ENCODE results near the gene GLRA2. TPM values are rescaled to one million over a fixed set of nuclear protein-coding genes. Genes with fewer than 3 reads are reported as not detected.

GLRA2 gene
- total RNA-seq, 1 donor from 2014 or later: not detected

DNA sequence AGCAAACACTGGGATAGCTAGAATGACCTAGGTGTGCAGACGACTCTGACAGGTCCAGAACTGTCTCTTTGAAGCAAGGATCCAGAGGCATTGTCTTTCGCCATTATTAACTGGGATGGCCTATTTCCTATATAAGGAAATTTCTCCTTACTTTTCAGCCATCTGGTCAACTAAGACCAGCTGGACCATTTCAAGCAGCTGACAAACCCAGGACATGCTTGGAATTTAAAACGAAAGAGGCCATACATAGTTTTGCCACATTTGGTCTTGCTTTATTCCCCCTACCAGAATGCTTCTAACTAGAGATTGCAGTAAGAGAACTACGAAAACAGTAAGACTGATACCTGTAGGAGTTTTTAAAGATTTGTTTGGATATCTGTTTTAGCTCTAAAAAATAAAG lies 87.0 kb downstream of the GLRA2 start:
- no peak overlapping the region for H3K27ac Mint-ChIP-seq (ENCODE audit: unreplicated experiment)
- no peaks in the 10 kb centered on the region for H3K36me3 Mint-ChIP-seq (ENCODE audit: low read depth)
- no peak for DNase-seq (ENCODE audit: low spot score)
- H3K4me3 Mint-ChIP-seq (ENCODE audit: unreplicated experiment): no peak overlapping the region
- H3K27me3 Mint-ChIP-seq (ENCODE audit: low read depth): no peaks in the 10 kb centered on the region
- peaks cover 17% of the 10 kb centered on the region for H3K9me3 Mint-ChIP-seq (ENCODE audit: low read depth)
- TF ChIP-seq, protein P1, sequence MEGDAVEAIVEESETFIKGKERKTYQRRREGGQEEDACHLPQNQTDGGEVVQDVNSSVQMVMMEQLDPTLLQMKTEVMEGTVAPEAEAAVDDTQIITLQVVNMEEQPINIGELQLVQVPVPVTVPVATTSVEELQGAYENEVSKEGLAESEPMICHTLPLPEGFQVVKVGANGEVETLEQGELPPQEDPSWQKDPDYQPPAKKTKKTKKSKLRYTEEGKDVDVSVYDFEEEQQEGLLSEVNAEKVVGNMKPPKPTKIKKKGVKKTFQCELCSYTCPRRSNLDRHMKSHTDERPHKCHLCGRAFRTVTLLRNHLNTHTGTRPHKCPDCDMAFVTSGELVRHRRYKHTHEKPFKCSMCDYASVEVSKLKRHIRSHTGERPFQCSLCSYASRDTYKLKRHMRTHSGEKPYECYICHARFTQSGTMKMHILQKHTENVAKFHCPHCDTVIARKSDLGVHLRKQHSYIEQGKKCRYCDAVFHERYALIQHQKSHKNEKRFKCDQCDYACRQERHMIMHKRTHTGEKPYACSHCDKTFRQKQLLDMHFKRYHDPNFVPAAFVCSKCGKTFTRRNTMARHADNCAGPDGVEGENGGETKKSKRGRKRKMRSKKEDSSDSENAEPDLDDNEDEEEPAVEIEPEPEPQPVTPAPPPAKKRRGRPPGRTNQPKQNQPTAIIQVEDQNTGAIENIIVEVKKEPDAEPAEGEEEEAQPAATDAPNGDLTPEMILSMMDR (IDR thresholded peaks at IDR 0.05): no peak
- peaks cover 12% of the 10 kb centered on the region for H3K4me1 Mint-ChIP-seq (ENCODE audit: low read depth)

DNA sequence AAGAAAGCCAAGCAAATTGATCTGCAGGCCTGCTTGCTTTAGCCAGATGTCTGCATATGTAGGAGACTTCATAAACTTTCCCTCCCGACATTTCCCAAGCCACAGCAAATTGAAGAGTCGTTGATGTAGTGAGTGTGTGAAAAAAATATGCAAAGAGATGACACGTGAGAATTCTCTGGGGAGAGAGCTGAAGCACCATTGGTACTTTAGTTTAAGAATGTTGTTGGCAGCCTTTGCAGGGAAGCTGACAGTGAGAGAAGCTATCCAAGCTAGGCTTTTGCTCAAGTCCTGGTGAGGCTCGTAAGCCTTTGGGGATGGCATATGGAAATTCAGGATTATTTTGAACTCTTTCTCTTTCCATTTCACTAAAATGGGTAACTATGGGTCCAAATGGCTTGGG lies 87.5 kb downstream of the GLRA2 start:
- Mint-ChIP-seq H3K27ac (ENCODE audit: unreplicated experiment) (no peak overlapping the region), H3K27me3 (ENCODE audit: low read depth) (no peaks in the 10 kb centered on the region), H3K36me3 (ENCODE audit: low read depth) (no peaks in the 10 kb centered on the region), H3K4me3 (ENCODE audit: unreplicated experiment) (no peak overlapping the region), H3K4me1 (ENCODE audit: low read depth) (peaks cover 12% of the 10 kb centered on the region), H3K9me3 (ENCODE audit: low read depth) (peaks cover 17% of the 10 kb centered on the region)
- TF ChIP-seq, protein P1 (IDR thresholded peaks at IDR 0.05): no peak
- no peak for DNase-seq (ENCODE audit: low spot score)

DNA sequence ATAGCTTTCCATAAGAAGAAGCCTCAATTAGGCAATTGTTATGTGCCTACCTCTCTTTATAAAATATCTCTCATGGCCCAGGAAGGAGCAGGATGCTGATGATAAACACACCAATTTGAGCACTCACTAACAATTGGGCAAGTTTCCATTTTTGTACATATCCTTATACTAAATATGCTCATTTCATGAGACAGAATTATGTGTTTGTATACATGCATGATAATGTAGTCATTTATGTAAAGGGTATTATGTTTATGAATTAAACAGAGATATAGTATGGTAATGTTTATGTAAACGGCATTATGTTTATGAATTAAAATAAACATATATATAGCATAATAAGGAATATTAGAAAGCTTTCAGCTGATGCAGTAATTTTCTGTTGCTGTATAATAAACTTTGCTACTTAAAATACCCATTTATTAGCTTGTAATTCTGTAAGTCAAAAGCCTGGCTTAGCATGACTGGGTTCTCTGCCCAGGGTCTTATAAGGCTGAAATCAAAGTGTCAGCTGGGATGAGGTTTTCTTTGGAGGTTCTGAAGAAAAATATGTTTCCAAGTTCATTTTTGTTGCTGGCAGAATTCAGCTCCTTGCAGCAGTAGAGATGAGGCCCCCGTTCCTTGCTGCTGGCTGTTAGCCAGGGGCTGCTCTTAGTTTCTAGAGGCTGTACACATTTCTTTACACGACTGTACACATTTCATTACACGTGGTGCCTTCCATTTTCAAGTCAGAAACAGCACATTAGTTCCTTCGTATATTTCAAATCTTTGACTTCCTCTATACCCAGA lies 89.0 kb downstream of the GLRA2 start:
- peaks cover 2% of the 10 kb centered on the region for H3K36me3 Mint-ChIP-seq (ENCODE audit: low read depth)
- H3K4me1 Mint-ChIP-seq (ENCODE audit: low read depth): peaks cover 12% of the 10 kb centered on the region

DNA sequence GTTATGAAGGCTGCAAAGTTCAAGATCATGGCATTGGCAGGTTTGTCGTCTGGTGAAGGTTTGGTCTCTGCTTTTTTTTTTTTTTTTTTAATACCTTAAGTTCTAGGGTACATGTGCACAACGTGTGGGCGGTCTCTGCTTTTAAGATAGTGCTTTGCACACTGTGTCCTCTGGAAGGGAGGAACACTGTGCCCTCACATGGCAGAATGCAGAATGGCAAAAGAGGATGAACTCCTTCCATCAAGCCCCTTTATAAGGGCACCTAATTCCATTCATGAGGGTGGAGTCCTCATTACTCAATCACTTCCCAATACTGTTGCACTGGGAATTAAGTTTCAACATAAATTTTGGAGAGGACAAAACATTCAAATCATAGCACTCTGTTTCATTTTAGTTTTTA lies 101.4 kb downstream of the GLRA2 start:
- H3K27ac Mint-ChIP-seq (ENCODE audit: unreplicated experiment): no peak overlapping the region
- H3K9me3 Mint-ChIP-seq (ENCODE audit: low read depth): peaks cover 5% of the 10 kb centered on the region

More for the DNA sequence above, 89.0 kb downstream of the GLRA2 start:
- Mint-ChIP-seq H3K27me3 (ENCODE audit: low read depth) (no peaks in the 10 kb centered on the region), H3K27ac (ENCODE audit: unreplicated experiment) (no peak overlapping the region), H3K4me3 (ENCODE audit: unreplicated experiment) (no peak overlapping the region), H3K9me3 (ENCODE audit: low read depth) (peaks cover 11% of the 10 kb centered on the region)
- no peak for DNase-seq (ENCODE audit: low spot score)
- TF ChIP-seq, protein P1 (IDR thresholded peaks at IDR 0.05): no peak

More for the DNA sequence above, 101.4 kb downstream of the GLRA2 start:
- H3K4me3 Mint-ChIP-seq (ENCODE audit: unreplicated experiment): no peak overlapping the region
- no peaks in the 10 kb centered on the region for H3K4me1 Mint-ChIP-seq (ENCODE audit: low read depth)
- H3K36me3 Mint-ChIP-seq (ENCODE audit: low read depth): no peaks in the 10 kb centered on the region
- TF ChIP-seq, protein P1 (IDR thresholded peaks at IDR 0.05): no peak
- DNase-seq (ENCODE audit: low spot score): no peak
- H3K27me3 Mint-ChIP-seq (ENCODE audit: low read depth): no peaks in the 10 kb centered on the region
